CD4-positive, alpha-beta T cell treated with Interleukin-12 subunit alpha and Interleukin-12 subunit beta, for 1 hour (primary cell): ENCODE measurements around the gene LRRC4.

ENCODE experiments used
- DNase-seq: peaks from one replicate; pipeline ENCODE4 v3.0.0-alpha.2; 2020

LRRC4 gene, protein sequence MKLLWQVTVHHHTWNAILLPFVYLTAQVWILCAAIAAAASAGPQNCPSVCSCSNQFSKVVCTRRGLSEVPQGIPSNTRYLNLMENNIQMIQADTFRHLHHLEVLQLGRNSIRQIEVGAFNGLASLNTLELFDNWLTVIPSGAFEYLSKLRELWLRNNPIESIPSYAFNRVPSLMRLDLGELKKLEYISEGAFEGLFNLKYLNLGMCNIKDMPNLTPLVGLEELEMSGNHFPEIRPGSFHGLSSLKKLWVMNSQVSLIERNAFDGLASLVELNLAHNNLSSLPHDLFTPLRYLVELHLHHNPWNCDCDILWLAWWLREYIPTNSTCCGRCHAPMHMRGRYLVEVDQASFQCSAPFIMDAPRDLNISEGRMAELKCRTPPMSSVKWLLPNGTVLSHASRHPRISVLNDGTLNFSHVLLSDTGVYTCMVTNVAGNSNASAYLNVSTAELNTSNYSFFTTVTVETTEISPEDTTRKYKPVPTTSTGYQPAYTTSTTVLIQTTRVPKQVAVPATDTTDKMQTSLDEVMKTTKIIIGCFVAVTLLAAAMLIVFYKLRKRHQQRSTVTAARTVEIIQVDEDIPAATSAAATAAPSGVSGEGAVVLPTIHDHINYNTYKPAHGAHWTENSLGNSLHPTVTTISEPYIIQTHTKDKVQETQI

GRCh38 chr7:128030654-128031611 is at the start of gene LRRC4:
LRRC4 (minus strand) TSS chr7:128031437; CDS start chr7:128030640, 797 bp downstream.
- peak; percentile 11 for DNase-seq

- no peak for DNase-seq
These were observed 48.9 kb upstream of the LRRC4 start for GRCh38 chr7:128080169-128080568.

DNA sequence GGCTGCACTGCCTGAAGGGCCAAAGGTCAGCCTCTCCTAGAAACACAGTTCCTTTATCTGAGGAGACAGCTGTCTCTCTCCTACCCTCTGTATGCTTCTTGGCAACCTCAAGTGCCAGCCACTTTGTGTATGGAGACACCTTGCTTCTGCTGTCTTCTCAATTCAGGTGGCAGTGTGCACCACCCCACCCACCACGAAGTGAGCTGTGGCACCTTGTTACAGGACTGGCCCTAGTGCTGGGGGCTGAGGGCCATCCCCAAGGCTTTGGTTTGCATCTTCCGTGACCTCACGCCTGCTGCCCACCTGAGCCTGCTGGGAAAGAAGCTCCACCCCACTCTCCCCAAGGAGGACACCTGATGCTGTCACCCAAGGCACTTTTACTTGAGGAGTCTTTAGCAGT is 47.1 kb upstream of the LRRC4 start:
- no peak for DNase-seq

GRCh38 chr7:128076796-128077271 is 45.6 kb upstream of the LRRC4 start:
- no peak for DNase-seq

- DNase-seq: no peak
These were observed 45.1 kb upstream of the LRRC4 start for GRCh38 chr7:128076196-128076795.

DNA sequence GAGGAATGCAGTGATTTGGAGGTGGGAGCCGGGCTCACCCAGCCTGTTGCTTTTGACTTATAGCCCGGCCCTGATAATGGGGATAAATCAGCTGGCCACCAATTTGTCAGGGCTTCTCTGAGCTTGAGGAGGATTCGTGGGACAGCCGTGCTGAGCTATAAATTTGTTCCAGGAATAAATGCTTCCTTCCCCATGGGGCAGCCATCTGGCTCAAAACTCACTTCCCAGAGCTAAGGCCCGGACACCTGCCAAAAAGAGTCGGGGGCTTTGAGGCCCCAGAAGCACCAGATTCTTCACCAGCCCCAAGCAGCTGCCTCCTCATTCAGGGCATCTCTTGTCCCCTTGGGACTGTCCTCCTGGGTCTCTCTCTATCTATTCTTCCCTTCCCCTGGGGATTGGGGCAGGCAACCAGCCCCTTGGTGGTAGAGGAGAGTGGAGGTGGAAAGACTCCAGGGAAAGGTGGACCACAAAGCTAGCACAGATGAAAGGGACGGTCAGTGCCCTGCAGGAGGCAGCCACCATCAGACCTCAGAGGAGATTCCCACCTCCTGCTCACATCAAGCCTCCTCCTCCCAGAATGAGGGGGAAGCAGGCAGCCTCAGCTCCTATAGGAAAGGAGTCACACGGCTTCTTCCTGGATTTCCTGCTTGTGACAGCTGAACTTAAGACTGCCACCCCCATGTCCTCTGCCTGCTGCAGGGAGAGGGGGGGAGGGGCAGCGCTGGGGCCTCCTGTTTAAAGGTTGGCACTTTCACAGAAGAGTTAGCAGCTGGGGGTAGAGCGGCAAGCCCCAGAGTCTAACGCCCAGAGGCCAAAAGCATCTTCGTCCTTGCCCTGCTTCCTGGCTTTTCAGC is 44.2 kb upstream of the LRRC4 start:
- no peak for DNase-seq

DNA sequence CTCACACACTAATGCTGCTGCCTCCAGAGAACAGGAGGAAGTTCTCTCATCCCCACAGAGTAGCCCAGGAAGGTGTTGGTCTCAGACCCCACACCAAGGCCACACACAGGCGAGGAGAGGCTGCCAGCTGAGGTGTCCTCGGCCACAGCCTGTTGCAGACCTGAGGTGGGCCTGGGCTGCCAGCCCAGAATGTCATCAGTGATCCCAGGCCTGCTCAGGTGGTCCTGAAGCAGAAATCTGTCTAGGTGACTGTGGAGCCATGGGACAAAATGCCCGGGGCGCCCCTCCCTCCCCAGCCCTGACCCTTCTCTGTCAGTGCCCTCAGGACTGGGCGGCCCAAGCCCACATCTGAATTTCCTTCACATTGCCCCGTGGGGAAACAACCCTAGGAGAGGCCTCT is 43.5 kb upstream of the LRRC4 start:
- no peak for DNase-seq

DNA sequence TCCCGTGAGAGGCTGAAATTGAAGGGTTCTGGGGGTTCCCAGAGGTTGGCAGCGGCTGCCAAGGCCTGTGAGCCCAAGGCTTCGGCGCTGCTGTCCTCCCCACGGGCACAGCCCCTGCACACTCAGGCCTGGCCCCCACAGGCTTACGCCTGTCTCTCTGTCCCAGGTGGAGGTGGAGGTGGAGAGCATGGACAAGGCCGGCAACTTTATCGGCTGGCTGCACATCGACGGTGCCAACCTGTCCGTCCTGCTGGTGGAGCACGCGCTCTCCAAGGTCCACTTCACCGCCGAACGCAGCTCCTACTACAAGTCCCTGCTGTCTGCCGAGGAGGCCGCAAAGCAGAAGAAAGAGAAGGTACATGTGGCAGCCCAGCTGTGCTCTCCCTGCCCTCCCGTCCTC is 43.1 kb upstream of the LRRC4 start:
- no peak for DNase-seq

GRCh38 chr7:128073671-128074310 is 42.6 kb upstream of the LRRC4 start:
- DNase-seq: no peak

- DNase-seq: no peak
These were observed 40.6 kb upstream of the LRRC4 start for GRCh38 chr7:128071801-128072200.

GRCh38 chr7:128071376-128071775 is 40.1 kb upstream of the LRRC4 start:
- no peak for DNase-seq

GRCh38 chr7:128069373-128070364 is 38.4 kb upstream of the LRRC4 start:
- DNase-seq: no peak

- no peak for DNase-seq
These were observed 37.5 kb upstream of the LRRC4 start for GRCh38 chr7:128068785-128069184.

GRCh38 chr7:128067983-128068382 is 36.7 kb upstream of the LRRC4 start:
- DNase-seq: no peak

DNA sequence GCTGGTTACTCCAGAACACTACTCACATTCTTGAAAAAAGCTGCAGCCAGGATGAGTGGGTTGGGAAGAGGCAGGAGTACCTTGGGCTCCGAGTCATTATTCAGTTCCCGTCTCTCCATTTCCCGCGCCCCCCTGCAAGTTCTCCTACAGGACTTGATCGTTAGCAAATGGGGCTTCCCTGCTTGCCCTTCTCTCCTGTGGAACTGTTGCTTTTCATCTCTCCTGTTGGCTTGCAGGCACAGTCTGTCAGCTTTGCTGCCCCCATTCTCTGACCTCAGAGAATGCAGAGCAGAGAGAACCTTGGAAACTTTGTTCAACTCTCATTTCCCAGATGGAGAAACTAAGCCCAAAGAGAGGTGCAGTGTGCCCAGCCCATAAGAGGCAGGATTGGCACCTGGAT is 35.6 kb upstream of the LRRC4 start:
- no peak for DNase-seq

DNA sequence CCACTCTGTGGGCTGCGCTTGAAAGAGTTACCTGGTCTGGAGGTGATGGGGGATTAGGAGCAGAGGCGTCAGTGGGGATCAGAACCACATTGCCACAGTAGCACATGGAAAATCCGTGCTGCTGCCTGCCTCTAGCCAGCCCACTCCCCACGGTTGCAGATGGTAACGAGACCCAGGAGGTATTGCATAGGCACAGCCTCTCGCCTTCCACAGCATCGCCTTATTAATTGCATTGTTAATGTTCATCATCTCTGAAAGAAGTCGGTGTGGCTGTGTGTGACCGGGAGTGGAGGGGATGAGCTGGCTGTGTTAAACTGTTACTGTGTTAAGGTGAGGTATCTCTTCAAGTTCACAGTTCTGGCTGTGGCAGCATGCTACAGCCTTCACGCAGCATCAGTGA is 35.2 kb upstream of the LRRC4 start:
- DNase-seq: no peak

- DNase-seq: no peak
These were observed 34.6 kb upstream of the LRRC4 start for GRCh38 chr7:128065872-128066271.

DNA sequence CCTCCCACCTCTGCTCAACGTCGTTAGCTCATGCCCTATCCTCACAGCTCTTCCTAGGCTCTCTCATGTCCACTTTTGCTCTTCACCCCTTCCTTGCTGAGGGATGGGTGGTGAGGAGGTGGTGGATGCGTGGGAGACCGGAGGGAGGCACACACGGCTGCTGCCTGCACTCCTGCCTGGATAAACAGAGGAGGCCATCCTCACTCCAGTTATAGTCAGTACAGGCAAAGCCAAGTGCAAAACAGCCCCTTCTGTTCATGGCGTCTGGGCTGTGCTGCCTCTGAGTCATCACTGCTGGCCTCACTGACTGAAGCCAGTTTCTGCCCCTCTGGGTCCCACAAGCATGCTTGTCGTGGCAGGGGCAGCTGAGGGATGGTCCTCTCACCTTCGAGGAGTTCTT is 31.9 kb upstream of the LRRC4 start:
- no peak for DNase-seq

- no peak for DNase-seq
These were observed 28.8 kb upstream of the LRRC4 start for GRCh38 chr7:128060018-128060417.
